Esophagus muscularis mucosa (tissue), 4 donors: ENCODE results near the gene HAUS1.

Source experiments
- CTCF ChIP-seq, 3 experiments: fragments of 200-600 bp in 2 of 3; fragments of 450-650 bp in 1 of 3; sonication (generic) in 2 of 3; IDR thresholded peaks; one replicate each; pipeline ENCODE4 v1.5.1; 2017 to 2019; ENCODE audit warnings: antibody characterized with exemption in 3 of 3, mild to moderate bottlenecking in 2 of 3, moderate library complexity in 1 of 3
- EP300 ChIP-seq: sonication (generic); formaldehyde crosslinking; IDR thresholded peaks from one replicate; pipeline ENCODE4 v1.6.1; 2017; ENCODE audit warnings: antibody characterized with exemption
- POLR2A ChIP-seq: fragments of 450-650 bp; IDR thresholded peaks from one replicate; pipeline ENCODE4 v1.6.1; 2017; ENCODE audit warnings: antibody characterized with exemption, moderate library complexity, mild to moderate bottlenecking, low read depth
- POLR2AphosphoS5 ChIP-seq, 2 donors: sonication (generic); formaldehyde crosslinking; IDR thresholded peaks; one replicate each; pipeline ENCODE4 v1.6.1; 2017; ENCODE audit warnings: antibody characterized with exemption in 2 of 2

- TF ChIP-seq POLR2A (no peak), CTCF (IDR thresholded peaks at IDR 0.05) (no peak), POLR2AphosphoS5 (IDR thresholded peaks at IDR 0.05) (no peak), EP300 (no peak)
Measured at GRCh38 chr18:46095532-46095931, 8.7 kb upstream of the HAUS1 start.
